Panc1 (cell line): ENCODE results near the gene BRCA2. TPM values are rescaled to one million over a fixed set of nuclear protein-coding genes. Genes with fewer than 3 reads are reported as not detected.

Experiments used
- ATAC-seq: fragments of 200-7000 bp; cut with Tn5 transposase; 2 replicates; pipeline ENCODE4 v1.9.1; 2020; ENCODE audit warnings: mild to moderate bottlenecking, moderate library complexity
- BruUV-seq: library from RNA; stranded (reverse); fragments of 400-500 nt; replicated peaks from 2 replicates; lab custom pipeline; 2021; lab: Mats Ljungman, UMichigan
- CTCF ChIA-PET: fragments of 300-600 bp; sonication (Branson Sonifier 250); formaldehyde crosslinking; loops from one replicate; lab custom pipeline; 2022; ENCODE audit warnings: antibody characterized with exemption; lab: Charles Lee
- POLR2A ChIA-PET: fragments of 300-600 bp; sonication (Branson Sonifier 250); formaldehyde crosslinking; loops from one replicate; lab custom pipeline; 2022; ENCODE audit warnings: antibody characterized with exemption; lab: Charles Lee
- DNase-seq: peaks from one replicate; pipeline ENCODE4 v3.0.0-alpha.2; 2010; ENCODE audit warnings: low read depth, low spot score
- H3K27ac ChIP-seq: 2 replicates; pipeline ENCODE4 v1.5.1; 2011; ENCODE audit warnings: mild to moderate bottlenecking, low read length, inconsistent platforms
- H3K27me3 ChIP-seq: fragments of 200-500 bp; sonication (Bioruptor generic); 2 replicates; pipeline ENCODE4 v1.6.0; 2014; ENCODE audit warnings: low read length, inconsistent platforms; ENCODE audit not compliant: control insufficient read depth, insufficient read depth
- H3K36me3 ChIP-seq: fragments of 200-500 bp; sonication (Bioruptor generic); 2 replicates; pipeline ENCODE4 v1.5.1; 2014; ENCODE audit warnings: inconsistent platforms, mild to moderate bottlenecking, low read length, moderate library complexity; ENCODE audit not compliant: control insufficient read depth, insufficient read depth
- H3K4me1 ChIP-seq: 2 replicates; pipeline ENCODE4 v1.5.1; 2011; ENCODE audit warnings: inconsistent platforms, mild to moderate bottlenecking, low read length, moderate library complexity; ENCODE audit not compliant: control insufficient read depth, insufficient read depth
- H3K4me3 ChIP-seq, 2 experiments: 2 replicates each; pipeline ENCODE4 v1.5.1; 2011 to 2012; ENCODE audit warnings: low read depth in 2 of 2, low read length in 2 of 2, mild to moderate bottlenecking in 2 of 2, inconsistent platforms in 1 of 2, moderate library complexity in 1 of 2
- H3K9me3 ChIP-seq: fragments of 200-500 bp; sonication (Bioruptor generic); 2 replicates; pipeline ENCODE4 v1.5.1; 2014; ENCODE audit warnings: low read depth, mild to moderate bottlenecking, inconsistent platforms, low read length, moderate library complexity; ENCODE audit not compliant: control insufficient read depth, insufficient read depth
- POLR2AphosphoS5 ChIP-seq: IDR thresholded peaks from 2 replicates; pipeline ENCODE4 v1.6.1; 2012; ENCODE audit warnings: mild to moderate bottlenecking, low read depth, low read length, moderate library complexity
- SIN3A ChIP-seq: IDR thresholded peaks from 2 replicates; pipeline ENCODE4 v1.6.1; 2012; ENCODE audit warnings: low read depth, mild to moderate bottlenecking, low read length, moderate library complexity, borderline replicate concordance; ENCODE audit not compliant: insufficient read depth
- TCF7L2 ChIP-seq: IDR thresholded peaks from 2 replicates; pipeline ENCODE4 v1.6.1; 2011; ENCODE audit warnings: mild to moderate bottlenecking, low read depth, low read length, inconsistent platforms
- in situ Hi-C: cut with HindIII; loops from 2 replicates; pipeline ENCODE4 v1.10.0; 2016; ENCODE audit warnings: low sequenced_read_pairs, low pct_unique_long_range_greater_than_20kb
- intact Hi-C: fragments of 100-400 bp; cut with micrococcal nuclease; formaldehyde crosslinking; loops from one replicate; pipeline ENCODE4 v1.10.0; 2022; ENCODE audit not compliant: unreplicated experiment
- total RNA-seq: library from RNA; stranded (reverse); gene quantifications from one replicate; pipeline ENCODE4 v1.2.1, GENCODE V29; 2021; ENCODE audit not compliant: unreplicated experiment
- TF ChIP-seq, protein P1 (sequence below), 2 experiments: IDR thresholded peaks; 2 replicates each; pipeline ENCODE4 v1.6.1; 2011 to 2012; ENCODE audit warnings: low read depth in 2 of 2, control low read depth in 1 of 2, low read length in 1 of 2, mild to moderate bottlenecking in 1 of 2, moderate library complexity in 1 of 2; ENCODE audit not compliant: insufficient read depth in 1 of 2
- TF ChIP-seq, protein P2 (sequence below): fragments of 450-650 bp; IDR thresholded peaks from 2 replicates; pipeline ENCODE4 v1.5.1; 2017; ENCODE audit warnings: mild to moderate bottlenecking

Gene BRCA2
- total RNA-seq, 1 experiment from 2014 or later, result 8.4 TPM

DNA sequence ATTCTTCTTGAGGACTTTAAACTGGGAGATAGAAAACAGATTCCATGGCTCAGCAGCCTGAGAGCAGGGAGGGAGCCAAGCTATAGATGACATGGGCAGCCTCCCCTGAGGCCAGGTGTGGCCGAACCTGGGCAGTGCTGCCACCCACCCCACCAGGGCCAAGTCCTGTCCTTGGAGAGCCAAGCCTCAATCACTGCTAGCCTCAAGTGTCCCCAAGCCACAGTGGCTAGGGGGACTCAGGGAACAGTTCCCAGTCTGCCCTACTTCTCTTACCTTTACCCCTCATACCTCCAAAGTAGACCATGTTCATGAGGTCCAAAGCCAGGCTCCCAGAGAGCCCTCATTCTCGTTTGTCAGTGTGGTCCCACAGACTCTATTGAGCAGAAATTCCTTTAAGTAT is 104.6 kb downstream of the BRCA2 start:
- in situ Hi-C loops (no loop called here), intact Hi-C loops (no loop called here)
- no peaks in the 10 kb centered on the region for H3K27me3 ChIP-seq
- CTCF ChIA-PET, result no interaction called here
- DNase-seq (no peak), ATAC-seq (no peak)
- TF ChIP-seq, protein P1, sequence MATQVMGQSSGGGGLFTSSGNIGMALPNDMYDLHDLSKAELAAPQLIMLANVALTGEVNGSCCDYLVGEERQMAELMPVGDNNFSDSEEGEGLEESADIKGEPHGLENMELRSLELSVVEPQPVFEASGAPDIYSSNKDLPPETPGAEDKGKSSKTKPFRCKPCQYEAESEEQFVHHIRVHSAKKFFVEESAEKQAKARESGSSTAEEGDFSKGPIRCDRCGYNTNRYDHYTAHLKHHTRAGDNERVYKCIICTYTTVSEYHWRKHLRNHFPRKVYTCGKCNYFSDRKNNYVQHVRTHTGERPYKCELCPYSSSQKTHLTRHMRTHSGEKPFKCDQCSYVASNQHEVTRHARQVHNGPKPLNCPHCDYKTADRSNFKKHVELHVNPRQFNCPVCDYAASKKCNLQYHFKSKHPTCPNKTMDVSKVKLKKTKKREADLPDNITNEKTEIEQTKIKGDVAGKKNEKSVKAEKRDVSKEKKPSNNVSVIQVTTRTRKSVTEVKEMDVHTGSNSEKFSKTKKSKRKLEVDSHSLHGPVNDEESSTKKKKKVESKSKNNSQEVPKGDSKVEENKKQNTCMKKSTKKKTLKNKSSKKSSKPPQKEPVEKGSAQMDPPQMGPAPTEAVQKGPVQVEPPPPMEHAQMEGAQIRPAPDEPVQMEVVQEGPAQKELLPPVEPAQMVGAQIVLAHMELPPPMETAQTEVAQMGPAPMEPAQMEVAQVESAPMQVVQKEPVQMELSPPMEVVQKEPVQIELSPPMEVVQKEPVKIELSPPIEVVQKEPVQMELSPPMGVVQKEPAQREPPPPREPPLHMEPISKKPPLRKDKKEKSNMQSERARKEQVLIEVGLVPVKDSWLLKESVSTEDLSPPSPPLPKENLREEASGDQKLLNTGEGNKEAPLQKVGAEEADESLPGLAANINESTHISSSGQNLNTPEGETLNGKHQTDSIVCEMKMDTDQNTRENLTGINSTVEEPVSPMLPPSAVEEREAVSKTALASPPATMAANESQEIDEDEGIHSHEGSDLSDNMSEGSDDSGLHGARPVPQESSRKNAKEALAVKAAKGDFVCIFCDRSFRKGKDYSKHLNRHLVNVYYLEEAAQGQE (IDR thresholded peaks at IDR 0.05; ENCODE audit: insufficient read depth in 1 of 2, low read depth in 2 of 2, low read length in 1 of 2), result no peak
- TF ChIP-seq, protein P2, sequence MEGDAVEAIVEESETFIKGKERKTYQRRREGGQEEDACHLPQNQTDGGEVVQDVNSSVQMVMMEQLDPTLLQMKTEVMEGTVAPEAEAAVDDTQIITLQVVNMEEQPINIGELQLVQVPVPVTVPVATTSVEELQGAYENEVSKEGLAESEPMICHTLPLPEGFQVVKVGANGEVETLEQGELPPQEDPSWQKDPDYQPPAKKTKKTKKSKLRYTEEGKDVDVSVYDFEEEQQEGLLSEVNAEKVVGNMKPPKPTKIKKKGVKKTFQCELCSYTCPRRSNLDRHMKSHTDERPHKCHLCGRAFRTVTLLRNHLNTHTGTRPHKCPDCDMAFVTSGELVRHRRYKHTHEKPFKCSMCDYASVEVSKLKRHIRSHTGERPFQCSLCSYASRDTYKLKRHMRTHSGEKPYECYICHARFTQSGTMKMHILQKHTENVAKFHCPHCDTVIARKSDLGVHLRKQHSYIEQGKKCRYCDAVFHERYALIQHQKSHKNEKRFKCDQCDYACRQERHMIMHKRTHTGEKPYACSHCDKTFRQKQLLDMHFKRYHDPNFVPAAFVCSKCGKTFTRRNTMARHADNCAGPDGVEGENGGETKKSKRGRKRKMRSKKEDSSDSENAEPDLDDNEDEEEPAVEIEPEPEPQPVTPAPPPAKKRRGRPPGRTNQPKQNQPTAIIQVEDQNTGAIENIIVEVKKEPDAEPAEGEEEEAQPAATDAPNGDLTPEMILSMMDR, result no peak
- no peak for TF ChIP-seq TCF7L2
- TF ChIP-seq POLR2AphosphoS5, result no peak
- no peak for TF ChIP-seq SIN3A
- no peaks in the 10 kb centered on the region for H3K36me3 ChIP-seq
- POLR2A ChIA-PET, result no interaction called here
- H3K4me1 ChIP-seq, result no peaks in the 10 kb centered on the region
- H3K9me3 ChIP-seq, result no peaks in the 10 kb centered on the region
- H3K4me3 ChIP-seq, result no peak overlapping the region
- no TSS peak for BruUV-seq
- no peak overlapping the region for H3K27ac ChIP-seq

DNA sequence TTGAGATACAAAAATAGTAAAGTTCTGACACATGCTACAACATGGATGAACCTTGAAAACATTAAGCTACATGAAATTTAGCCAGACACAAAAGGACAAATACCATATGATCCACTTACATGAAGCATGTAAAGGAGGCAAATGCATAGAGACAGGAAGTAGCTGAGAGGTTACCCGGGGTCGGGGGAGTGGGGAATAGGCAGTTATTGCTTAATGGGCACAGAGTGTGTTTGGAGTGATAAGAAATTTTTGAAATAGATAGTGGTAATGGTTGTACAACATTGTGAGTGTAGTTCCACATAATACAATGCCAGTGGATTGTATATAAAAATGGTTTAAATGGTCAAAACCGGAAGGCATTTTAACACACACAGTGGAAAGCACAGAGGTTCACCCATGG is 108.3 kb downstream of the BRCA2 start:
- no TSS peak for BruUV-seq
- intact Hi-C loops (no loop called here), in situ Hi-C loops (no loop called here)
- POLR2A ChIA-PET, result no interaction called here
- TF ChIP-seq, protein P1 (IDR thresholded peaks at IDR 0.05; ENCODE audit: insufficient read depth in 1 of 2, low read depth in 2 of 2, low read length in 1 of 2), result no peak
- TF ChIP-seq SIN3A (no peak), POLR2AphosphoS5 (no peak), TCF7L2 (no peak)
- TF ChIP-seq, protein P2, result no peak
- ATAC-seq (no peak), DNase-seq (no peak)
- Histone ChIP-seq H3K36me3 (no peaks in the 10 kb centered on the region), H3K27ac (no peak overlapping the region), H3K9me3 (no peaks in the 10 kb centered on the region), H3K4me3 (no peak overlapping the region), H3K27me3 (no peaks in the 10 kb centered on the region), H3K4me1 (peaks cover 6% of the 10 kb centered on the region)
- CTCF ChIA-PET, result no interaction called here
